ENCODE data around the gene C16orf92.

The C16orf92 gene

GRCh38 chr16:30063278-30063892 is 40.4 kb downstream of the C16orf92 start:
- no peak for DNase-seq (ENCODE audit: low spot score)

GRCh38 chr16:30063893-30064728 is 41.1 kb downstream of the C16orf92 start:
- DNase-seq (ENCODE audit: low spot score), result peak; percentile 84

- DNase-seq (ENCODE audit: low spot score), result no peak
Measured at GRCh38 chr16:30064729-30065101, 41.7 kb downstream of the C16orf92 start.

- DNase-seq (ENCODE audit: low spot score), result peak; percentile 98
Measured at GRCh38 chr16:30065102-30065942, 42.3 kb downstream of the C16orf92 start, which contains the start of gene ALDOA. ALDOA (plus strand) TSS chr16:30065760; CDS start chr16:30066898, 1,138 bp downstream.

- peak; percentile 78 for DNase-seq (ENCODE audit: low spot score)
Measured at GRCh38 chr16:30065943-30066760, 43.2 kb downstream of the C16orf92 start.

GRCh38 chr16:30066761-30067583 is 44.0 kb downstream of the C16orf92 start:
- DNase-seq (ENCODE audit: low spot score), result no peak

GRCh38 chr16:30067584-30067916 is 44.6 kb downstream of the C16orf92 start:
- no peak for DNase-seq (ENCODE audit: low spot score)

GRCh38 chr16:30068333-30068732 is 45.3 kb downstream of the C16orf92 start:
- DNase-seq (ENCODE audit: low spot score), result no peak

- DNase-seq (ENCODE audit: low spot score), result peak; percentile 52
Measured at GRCh38 chr16:30068750-30069610, 46.0 kb downstream of the C16orf92 start.

GRCh38 chr16:30069611-30070462 is 46.8 kb downstream of the C16orf92 start:
- no peak for DNase-seq (ENCODE audit: low spot score)

- no peak for DNase-seq (ENCODE audit: low spot score)
Measured at GRCh38 chr16:30070490-30070889, 47.5 kb downstream of the C16orf92 start.

Data from RKO (cell line).